ENCODE data around the gene IGFBP3. TPM values are rescaled to one million over a fixed set of nuclear protein-coding genes. Genes with fewer than 3 reads are reported as not detected.

The IGFBP3 gene
- polyA plus RNA-seq, 3 donors: 0.06 TPM; not detected in 2

DNA sequence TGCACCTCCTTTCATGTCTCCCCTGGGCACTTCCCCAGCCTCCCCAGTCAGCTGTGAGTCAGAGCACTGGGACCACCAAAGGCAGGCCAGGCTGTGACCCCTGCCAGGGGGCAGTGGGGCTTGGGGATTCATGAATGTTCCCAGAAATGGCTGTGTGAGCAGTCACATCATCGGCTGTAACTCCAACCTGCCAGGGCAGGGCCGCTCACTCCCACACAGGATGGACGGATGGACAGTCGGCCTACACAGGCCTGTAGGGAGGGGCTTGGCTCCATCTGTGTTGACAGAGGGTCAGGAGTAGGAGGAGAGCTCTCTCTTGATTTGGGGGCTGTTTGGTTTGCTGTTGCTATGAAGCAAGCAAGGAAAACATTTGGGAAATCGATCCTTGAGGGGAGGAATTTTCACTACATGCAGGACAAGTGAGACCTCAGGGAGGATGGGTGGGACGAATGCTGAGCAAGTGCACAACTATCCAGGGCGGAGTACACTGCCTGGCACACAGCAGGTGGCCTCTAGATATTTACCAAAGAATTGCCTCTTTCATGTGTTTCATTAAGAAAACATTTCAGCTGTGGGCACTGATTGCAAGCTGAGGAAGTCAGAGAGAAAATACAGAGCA lies 35.7 kb downstream of the IGFBP3 start:
- no peak overlapping the region for H3K9ac ChIP-seq (ENCODE audit: insufficient read depth, low read length, poor library complexity, severe bottlenecking)
- H3K4me3 ChIP-seq (replicated peaks in 1 of 3; ENCODE audit: low read depth in 2 of 3, low read length in 3 of 3): no peak overlapping the region
- no peaks in the 10 kb centered on the region for H3K79me2 ChIP-seq (ENCODE audit: insufficient read depth, low read length)
- 95% methylated on average over 5 of the region's 7 CpGs for WGBS (ENCODE audit: insufficient coverage)
- TF ChIP-seq, protein P1, sequence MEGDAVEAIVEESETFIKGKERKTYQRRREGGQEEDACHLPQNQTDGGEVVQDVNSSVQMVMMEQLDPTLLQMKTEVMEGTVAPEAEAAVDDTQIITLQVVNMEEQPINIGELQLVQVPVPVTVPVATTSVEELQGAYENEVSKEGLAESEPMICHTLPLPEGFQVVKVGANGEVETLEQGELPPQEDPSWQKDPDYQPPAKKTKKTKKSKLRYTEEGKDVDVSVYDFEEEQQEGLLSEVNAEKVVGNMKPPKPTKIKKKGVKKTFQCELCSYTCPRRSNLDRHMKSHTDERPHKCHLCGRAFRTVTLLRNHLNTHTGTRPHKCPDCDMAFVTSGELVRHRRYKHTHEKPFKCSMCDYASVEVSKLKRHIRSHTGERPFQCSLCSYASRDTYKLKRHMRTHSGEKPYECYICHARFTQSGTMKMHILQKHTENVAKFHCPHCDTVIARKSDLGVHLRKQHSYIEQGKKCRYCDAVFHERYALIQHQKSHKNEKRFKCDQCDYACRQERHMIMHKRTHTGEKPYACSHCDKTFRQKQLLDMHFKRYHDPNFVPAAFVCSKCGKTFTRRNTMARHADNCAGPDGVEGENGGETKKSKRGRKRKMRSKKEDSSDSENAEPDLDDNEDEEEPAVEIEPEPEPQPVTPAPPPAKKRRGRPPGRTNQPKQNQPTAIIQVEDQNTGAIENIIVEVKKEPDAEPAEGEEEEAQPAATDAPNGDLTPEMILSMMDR (IDR thresholded peaks at IDR 0.05): no peak
- peaks cover 0 to 15% of the 10 kb centered on the region in 2 donors for H3K9me3 ChIP-seq (replicated peaks in 1 of 2; ENCODE audit: control insufficient read depth in 1 of 2, insufficient read depth in 1 of 2, low read length in 2 of 2)
- Mint-ChIP-seq H3K27me3 (ENCODE audit: low read depth in 3 of 3) (peaks cover 32 to 57% (median 47%) of the 10 kb centered on the region in 3 donors), H3K4me1 (no peaks in the 10 kb centered on the region), H3K4me3 (no peak overlapping the region), H3K9me3 (peaks cover 0 to 4% (median 0%) of the 10 kb centered on the region in 7 donors), H3K27ac (no peak overlapping the region), H3K36me3 (no peaks in the 10 kb centered on the region)
- no peak overlapping the region for H3K4me2 ChIP-seq (replicated peaks; ENCODE audit: extremely low read depth, low read length, poor library complexity, severe bottlenecking)
- no peaks in the 10 kb centered on the region for H4K20me1 ChIP-seq (ENCODE audit: insufficient read depth, low read length)
- H3K27me3 ChIP-seq (ENCODE audit: control insufficient read depth in 2 of 2, insufficient read depth in 2 of 2, low read length in 2 of 2): peaks cover 23 to 42% of the 10 kb centered on the region in 2 donors
- DNase-seq: no peak
- H3K36me3 ChIP-seq (replicated peaks in 1 of 2; ENCODE audit: control insufficient read depth in 1 of 2, insufficient read depth in 2 of 2, low read length in 2 of 2): no peaks in the 10 kb centered on the region
- no peaks in the 10 kb centered on the region for H3K4me1 ChIP-seq (ENCODE audit: control insufficient read depth in 1 of 2, insufficient read depth in 2 of 2, low read length in 2 of 2)
- H2AFZ ChIP-seq (ENCODE audit: insufficient read depth, low read depth, low read length, poor library complexity, severe bottlenecking): no peak overlapping the region
- no peak overlapping the region for H3K27ac ChIP-seq (ENCODE audit: low read depth in 1 of 2, low read length in 2 of 2)
- intact Hi-C loops (cut with micrococcal nuclease): no loop called here

DNA sequence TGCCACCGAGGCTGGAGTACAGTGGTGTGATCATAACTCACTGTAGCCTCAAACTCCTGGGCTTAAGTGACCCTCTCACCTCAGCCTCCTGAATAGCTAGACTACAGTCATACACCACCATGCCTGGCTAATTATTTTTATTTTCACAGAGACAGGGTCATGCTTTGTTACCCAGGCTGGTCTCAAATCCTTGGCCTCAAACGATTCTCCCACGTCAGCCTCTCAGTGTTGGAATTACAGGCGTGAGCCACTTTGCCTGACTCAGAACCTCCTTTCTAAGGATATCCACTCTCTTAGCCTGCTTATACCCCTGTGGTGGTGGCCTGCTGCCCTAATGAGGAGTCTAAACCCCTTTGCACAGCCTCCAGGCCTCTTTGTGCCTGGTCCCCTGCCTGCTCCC lies 36.9 kb downstream of the IGFBP3 start:
- Histone ChIP-seq H2AFZ (ENCODE audit: insufficient read depth, low read depth, low read length, poor library complexity, severe bottlenecking) (no peak overlapping the region), H3K9ac (ENCODE audit: insufficient read depth, low read length, poor library complexity, severe bottlenecking) (no peak overlapping the region), H4K20me1 (ENCODE audit: insufficient read depth, low read length) (no peaks in the 10 kb centered on the region), H3K79me2 (ENCODE audit: insufficient read depth, low read length) (no peaks in the 10 kb centered on the region), H3K4me2 (replicated peaks; ENCODE audit: extremely low read depth, low read length, poor library complexity, severe bottlenecking) (no peak overlapping the region), H3K27ac (ENCODE audit: low read depth in 1 of 2, low read length in 2 of 2) (no peak overlapping the region), H3K27me3 (ENCODE audit: control insufficient read depth in 2 of 2, insufficient read depth in 2 of 2, low read length in 2 of 2) (peaks cover 13 to 30% of the 10 kb centered on the region in 2 donors), H3K4me3 (replicated peaks in 1 of 3; ENCODE audit: low read depth in 2 of 3, low read length in 3 of 3) (no peak overlapping the region), H3K4me1 (ENCODE audit: control insufficient read depth in 1 of 2, insufficient read depth in 2 of 2, low read length in 2 of 2) (no peaks in the 10 kb centered on the region), H3K36me3 (replicated peaks in 1 of 2; ENCODE audit: control insufficient read depth in 1 of 2, insufficient read depth in 2 of 2, low read length in 2 of 2) (no peaks in the 10 kb centered on the region), H3K9me3 (replicated peaks in 1 of 2; ENCODE audit: control insufficient read depth in 1 of 2, insufficient read depth in 1 of 2, low read length in 2 of 2) (peaks cover 0 to 12% of the 10 kb centered on the region in 2 donors)
- DNase-seq: no peak
- Mint-ChIP-seq H3K4me3 (no peak overlapping the region), H3K4me1 (no peaks in the 10 kb centered on the region), H3K27ac (peak overlapping the region in 1 of 7 donors; percentile 51), H3K27me3 (ENCODE audit: low read depth in 3 of 3) (peaks cover 21 to 45% (median 36%) of the 10 kb centered on the region in 3 donors), H3K9me3 (peaks cover 0 to 7% (median 0%) of the 10 kb centered on the region in 7 donors), H3K36me3 (no peaks in the 10 kb centered on the region)
- intact Hi-C loops (cut with micrococcal nuclease): no loop called here
- WGBS (ENCODE audit: insufficient coverage): 96% methylated on average over 4 of the region's 4 CpGs
- TF ChIP-seq, protein P1 (IDR thresholded peaks at IDR 0.05): no peak
